Measurements from ENCODE around the gene MAP2K5. TPM values are rescaled to one million over a fixed set of nuclear protein-coding genes. Genes with fewer than 3 reads are reported as not detected.

Gene MAP2K5
- total RNA-seq, 1 experiment from 2014 or later = 32.0 TPM

DNA sequence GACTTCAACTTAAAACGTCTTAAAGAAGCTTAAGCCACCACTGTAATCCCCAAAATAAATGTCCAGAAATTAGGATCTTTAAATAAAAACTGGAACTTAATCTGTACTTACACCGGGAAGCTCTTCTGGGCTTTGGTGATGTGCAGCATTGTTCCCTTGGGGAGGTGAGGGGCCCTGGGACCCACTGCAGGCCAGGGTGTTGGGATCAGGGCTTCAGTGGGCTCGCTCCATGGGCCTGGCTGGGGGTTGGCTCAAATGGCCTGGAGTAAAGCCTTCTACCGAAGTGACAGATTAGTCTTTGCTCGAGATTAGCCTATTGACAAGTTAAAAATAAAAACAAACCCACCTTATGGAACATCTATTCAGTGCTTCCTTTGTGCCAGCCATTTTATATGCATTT is 303.5 kb downstream of the MAP2K5 start:
- H3K9me2 ChIP-seq (replicated peaks; ENCODE audit: insufficient read depth, low read length) = no peaks in the 10 kb centered on the region

DNA sequence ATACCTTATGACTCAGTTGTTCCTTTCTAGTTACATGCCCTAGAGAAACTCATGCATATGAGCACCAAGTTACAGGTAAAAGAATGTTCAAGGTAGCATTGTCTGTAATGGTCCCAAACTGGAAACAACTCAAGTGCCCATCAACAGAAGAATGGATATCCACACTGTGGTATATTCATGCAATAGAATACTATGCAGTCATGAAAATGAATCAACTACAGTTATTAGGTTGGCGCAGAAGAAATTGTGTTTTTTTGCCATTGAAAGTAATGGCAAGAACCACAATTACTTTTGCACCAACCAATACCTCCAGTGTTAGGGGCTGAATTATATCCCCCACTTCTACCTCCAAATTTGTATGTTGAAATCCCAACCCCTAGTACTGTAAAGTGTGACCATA is 307.0 kb downstream of the MAP2K5 start:
- Histone ChIP-seq H3K4me2 (ENCODE audit: low read depth, low read length, poor library complexity, severe bottlenecking) (no peak overlapping the region), H2AFZ (ENCODE audit: low read length) (no peak overlapping the region), H3K4me3 (ENCODE audit: low read length) (no peak overlapping the region), H3K4me1 (ENCODE audit: low read length) (peaks cover 78% of the 10 kb centered on the region), H3K9me3 (ENCODE audit: low read length) (peaks cover 5% of the 10 kb centered on the region; the same call in 1 of the 2 replicates), H3K27ac (ENCODE audit: low read length) (peak overlapping the region; percentile 92), H3K79me2 (ENCODE audit: low read length) (no peaks in the 10 kb centered on the region), H4K20me1 (ENCODE audit: insufficient read depth, low read depth, low read length) (no peaks in the 10 kb centered on the region), H3K36me3 (ENCODE audit: insufficient read depth, low read length) (no peaks in the 10 kb centered on the region; the same call in 1 of the 2 replicates), H3K9ac (ENCODE audit: low read length) (no peak overlapping the region), H3K9me2 (replicated peaks; ENCODE audit: insufficient read depth, low read length) (no peaks in the 10 kb centered on the region), H3K27me3 (ENCODE audit: low read length) (no peaks in the 10 kb centered on the region)
- DNase-seq = no peak

More for the DNA sequence above, 303.5 kb downstream of the MAP2K5 start:
- DNase-seq = no peak
- Histone ChIP-seq H3K9me3 (ENCODE audit: low read length) (peaks cover 5% of the 10 kb centered on the region; the same call in 1 of the 2 replicates), H4K20me1 (ENCODE audit: insufficient read depth, low read depth, low read length) (no peaks in the 10 kb centered on the region), H3K36me3 (ENCODE audit: insufficient read depth, low read length) (no peaks in the 10 kb centered on the region; the same call in 1 of the 2 replicates), H2AFZ (ENCODE audit: low read length) (no peak overlapping the region), H3K4me2 (ENCODE audit: low read depth, low read length, poor library complexity, severe bottlenecking) (no peak overlapping the region), H3K27ac (ENCODE audit: low read length) (peak overlapping the region; percentile 8; the same call in 1 of the 2 replicates), H3K27me3 (ENCODE audit: low read length) (no peaks in the 10 kb centered on the region), H3K4me1 (ENCODE audit: low read length) (peaks cover 68% of the 10 kb centered on the region), H3K9ac (ENCODE audit: low read length) (no peak overlapping the region), H3K4me3 (ENCODE audit: low read length) (no peak overlapping the region), H3K79me2 (ENCODE audit: low read length) (no peaks in the 10 kb centered on the region)

DNA sequence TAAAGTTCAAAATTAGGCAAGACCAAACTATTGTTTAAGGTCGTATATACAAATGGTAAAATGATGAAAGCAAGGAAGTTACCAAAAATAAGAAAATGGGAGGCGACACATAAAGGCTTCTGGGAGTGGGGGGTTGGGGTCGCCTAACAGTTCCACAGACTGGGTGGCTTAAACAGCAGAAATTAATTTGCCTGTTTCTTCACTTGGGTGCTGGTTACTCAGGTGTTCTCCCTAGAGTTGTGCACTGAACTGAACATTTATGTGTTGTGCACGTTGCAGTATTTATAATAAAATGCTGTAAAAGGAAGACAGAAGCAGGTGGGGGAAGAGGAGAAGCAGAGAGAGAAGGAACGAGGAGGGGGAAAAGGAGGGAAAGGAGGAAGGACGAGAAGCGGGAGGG is 307.8 kb downstream of the MAP2K5 start:
- peak overlapping the region; percentile 45; the same call in 1 of the 2 replicates for H3K4me3 ChIP-seq (ENCODE audit: low read length)
- DNase-seq = peak; percentile 77
- H3K4me1 ChIP-seq (ENCODE audit: low read length) = peaks cover 80% of the 10 kb centered on the region
- H4K20me1 ChIP-seq (ENCODE audit: insufficient read depth, low read depth, low read length) = no peaks in the 10 kb centered on the region
- H3K9me2 ChIP-seq (replicated peaks; ENCODE audit: insufficient read depth, low read length) = no peaks in the 10 kb centered on the region
- peaks cover 5% of the 10 kb centered on the region; the same call in 1 of the 2 replicates for H3K9me3 ChIP-seq (ENCODE audit: low read length)
- peak overlapping the region; percentile 61 for H3K4me2 ChIP-seq (ENCODE audit: low read depth, low read length, poor library complexity, severe bottlenecking)
- no peaks in the 10 kb centered on the region; the same call in 1 of the 2 replicates for H3K36me3 ChIP-seq (ENCODE audit: insufficient read depth, low read length)
- no peaks in the 10 kb centered on the region for H3K27me3 ChIP-seq (ENCODE audit: low read length)
- H3K9ac ChIP-seq (ENCODE audit: low read length) = peak overlapping the region; percentile 49
- H3K27ac ChIP-seq (ENCODE audit: low read length) = peak overlapping the region; percentile 92
- H3K79me2 ChIP-seq (ENCODE audit: low read length) = no peaks in the 10 kb centered on the region
- H2AFZ ChIP-seq (ENCODE audit: low read length) = peak overlapping the region; percentile 18; the same call in 1 of the 2 replicates

DNA sequence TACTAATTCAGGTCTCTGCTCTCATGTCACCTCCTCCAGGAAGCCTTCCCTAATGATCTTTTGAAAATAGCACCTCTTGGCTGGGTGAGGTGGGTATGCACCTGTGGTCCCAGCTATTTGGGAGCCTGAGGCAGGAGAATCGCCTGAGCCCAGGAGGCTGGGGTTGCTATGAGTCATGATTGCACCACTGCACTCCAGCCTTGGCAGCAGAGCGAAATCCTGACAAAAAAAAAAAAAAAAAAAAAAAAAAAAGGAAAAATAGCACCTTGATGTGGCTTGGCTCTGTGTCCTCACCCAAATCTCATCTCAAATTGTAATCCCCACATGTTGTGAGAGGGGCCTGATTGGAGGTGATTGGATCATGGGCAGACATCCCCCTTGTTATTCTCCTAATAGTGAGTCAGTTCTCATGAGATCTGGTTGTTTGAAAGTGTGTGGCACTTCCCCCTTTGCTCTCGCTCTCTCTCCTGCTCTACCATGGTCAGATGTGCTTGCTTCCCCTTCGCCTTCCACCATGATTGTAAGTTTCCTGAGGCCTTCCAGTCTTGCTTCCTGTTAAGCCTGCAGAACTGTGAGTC is 308.6 kb downstream of the MAP2K5 start:
- H3K4me3 ChIP-seq (ENCODE audit: low read length) = peak overlapping the region; percentile 45; the same call in 1 of the 2 replicates
- no peaks in the 10 kb centered on the region for H3K9me2 ChIP-seq (replicated peaks; ENCODE audit: insufficient read depth, low read length)
- H3K79me2 ChIP-seq (ENCODE audit: low read length) = no peaks in the 10 kb centered on the region
- peaks cover 84% of the 10 kb centered on the region for H3K4me1 ChIP-seq (ENCODE audit: low read length)
- H3K4me2 ChIP-seq (ENCODE audit: low read depth, low read length, poor library complexity, severe bottlenecking) = peak overlapping the region; percentile 61
- H4K20me1 ChIP-seq (ENCODE audit: insufficient read depth, low read depth, low read length) = no peaks in the 10 kb centered on the region
- peak overlapping the region; percentile 18; the same call in 1 of the 2 replicates for H2AFZ ChIP-seq (ENCODE audit: low read length)
- H3K9me3 ChIP-seq (ENCODE audit: low read length) = peaks cover 5% of the 10 kb centered on the region; the same call in 1 of the 2 replicates
- peak; percentile 83 for DNase-seq
- H3K36me3 ChIP-seq (ENCODE audit: insufficient read depth, low read length) = no peaks in the 10 kb centered on the region; the same call in 1 of the 2 replicates
- H3K27me3 ChIP-seq (ENCODE audit: low read length) = no peaks in the 10 kb centered on the region
- peak overlapping the region; percentile 92 for H3K27ac ChIP-seq (ENCODE audit: low read length)
- peak overlapping the region; percentile 49 for H3K9ac ChIP-seq (ENCODE audit: low read length)

DNA sequence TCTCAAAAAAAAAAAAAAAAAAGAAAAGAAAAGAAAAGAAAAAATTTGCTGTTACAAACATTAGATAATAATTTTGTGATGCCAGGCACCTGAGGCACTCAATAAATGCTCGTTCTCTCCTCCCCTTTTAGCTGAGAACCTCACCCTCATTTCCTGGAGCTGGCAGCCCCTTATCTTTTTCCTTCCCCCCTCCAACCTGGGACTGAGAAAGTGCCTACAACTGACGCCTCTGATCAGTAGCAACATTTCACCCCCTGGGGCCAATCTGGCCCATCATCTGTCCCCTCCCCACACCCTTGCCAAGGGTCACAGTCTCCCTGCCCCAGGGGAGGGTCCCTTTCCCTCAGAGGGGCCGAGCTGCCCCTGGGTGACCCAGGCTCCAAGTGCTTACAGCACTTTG is 309.9 kb downstream of the MAP2K5 start:
- Histone ChIP-seq H3K4me2 (ENCODE audit: low read depth, low read length, poor library complexity, severe bottlenecking) (peak overlapping the region; percentile 61), H3K27me3 (ENCODE audit: low read length) (no peaks in the 10 kb centered on the region), H3K4me3 (ENCODE audit: low read length) (peak overlapping the region; percentile 31; the same call in 1 of the 2 replicates), H2AFZ (ENCODE audit: low read length) (no peak overlapping the region), H4K20me1 (ENCODE audit: insufficient read depth, low read depth, low read length) (no peaks in the 10 kb centered on the region), H3K9me3 (ENCODE audit: low read length) (peaks cover 5% of the 10 kb centered on the region; the same call in 1 of the 2 replicates), H3K4me1 (ENCODE audit: low read length) (peaks cover 87% of the 10 kb centered on the region), H3K27ac (ENCODE audit: low read length) (peak overlapping the region; percentile 92), H3K36me3 (ENCODE audit: insufficient read depth, low read length) (no peaks in the 10 kb centered on the region; the same call in 1 of the 2 replicates), H3K9me2 (replicated peaks; ENCODE audit: insufficient read depth, low read length) (no peaks in the 10 kb centered on the region), H3K79me2 (ENCODE audit: low read length) (no peaks in the 10 kb centered on the region), H3K9ac (ENCODE audit: low read length) (peak overlapping the region; percentile 45)
- no peak for DNase-seq

DNA sequence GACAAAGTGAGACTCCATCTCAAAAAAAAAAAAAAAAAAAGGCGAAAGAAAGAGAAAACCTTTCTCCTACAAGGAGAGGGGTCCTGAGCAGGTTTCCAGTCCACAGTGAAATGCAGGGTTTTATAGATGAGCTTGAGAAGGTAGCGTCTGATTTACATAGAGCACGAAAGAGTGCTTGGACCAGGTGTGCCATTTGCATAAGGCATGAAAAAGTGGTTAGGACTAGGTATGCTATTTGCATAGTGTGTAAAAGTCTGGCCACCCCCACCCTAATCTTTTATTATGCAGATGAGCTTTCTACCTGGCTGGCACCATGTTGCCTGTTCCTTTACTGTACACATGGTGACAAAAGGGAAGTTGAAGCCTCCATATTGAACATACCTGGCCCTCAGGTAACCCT is 311.0 kb downstream of the MAP2K5 start:
- Histone ChIP-seq H3K4me1 (ENCODE audit: low read length) (peaks cover 87% of the 10 kb centered on the region), H3K36me3 (ENCODE audit: insufficient read depth, low read length) (no peaks in the 10 kb centered on the region; the same call in 1 of the 2 replicates), H3K9me3 (ENCODE audit: low read length) (peaks cover 5% of the 10 kb centered on the region; the same call in 1 of the 2 replicates), H3K4me2 (ENCODE audit: low read depth, low read length, poor library complexity, severe bottlenecking) (peak overlapping the region; percentile 61), H2AFZ (ENCODE audit: low read length) (no peak overlapping the region), H3K9ac (ENCODE audit: low read length) (peak overlapping the region; percentile 45; the same call in 1 of the 2 replicates), H3K27ac (ENCODE audit: low read length) (peak overlapping the region; percentile 92), H4K20me1 (ENCODE audit: insufficient read depth, low read depth, low read length) (no peaks in the 10 kb centered on the region), H3K4me3 (ENCODE audit: low read length) (peak overlapping the region; percentile 31), H3K9me2 (replicated peaks; ENCODE audit: insufficient read depth, low read length) (no peaks in the 10 kb centered on the region), H3K79me2 (ENCODE audit: low read length) (no peaks in the 10 kb centered on the region), H3K27me3 (ENCODE audit: low read length) (no peaks in the 10 kb centered on the region)
- peak; percentile 74 for DNase-seq

DNA sequence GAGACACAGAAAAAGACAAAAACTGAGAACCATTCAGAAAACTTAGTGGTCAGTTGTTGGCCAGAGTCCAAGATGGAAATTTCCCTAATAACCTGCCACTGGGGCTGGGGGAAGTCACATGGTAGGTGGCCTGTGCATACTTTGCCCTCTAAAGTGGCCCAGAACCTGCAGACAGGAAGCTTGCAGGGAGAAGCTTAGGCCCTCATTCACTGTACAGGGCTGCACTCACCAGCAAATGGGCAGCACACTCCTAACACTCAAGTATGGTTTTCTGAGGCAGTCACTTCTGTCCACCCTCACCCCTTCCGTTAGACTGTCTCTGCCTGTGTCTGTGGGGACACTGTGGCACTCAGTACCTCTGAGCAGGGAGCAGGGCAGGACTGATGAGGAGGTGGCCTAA is 311.9 kb downstream of the MAP2K5 start:
- H3K79me2 ChIP-seq (ENCODE audit: low read length) = no peaks in the 10 kb centered on the region
- H2AFZ ChIP-seq (ENCODE audit: low read length) = no peak overlapping the region
- peaks cover 4% of the 10 kb centered on the region; the same call in 1 of the 2 replicates for H3K9me3 ChIP-seq (ENCODE audit: low read length)
- H3K4me1 ChIP-seq (ENCODE audit: low read length) = peaks cover 83% of the 10 kb centered on the region
- no peaks in the 10 kb centered on the region; the same call in 1 of the 2 replicates for H3K36me3 ChIP-seq (ENCODE audit: insufficient read depth, low read length)
- no peaks in the 10 kb centered on the region for H3K27me3 ChIP-seq (ENCODE audit: low read length)
- H3K9ac ChIP-seq (ENCODE audit: low read length) = no peak overlapping the region
- DNase-seq = peak; percentile 60
- H3K4me3 ChIP-seq (ENCODE audit: low read length) = no peak overlapping the region
- H3K9me2 ChIP-seq (replicated peaks; ENCODE audit: insufficient read depth, low read length) = no peaks in the 10 kb centered on the region
- peak overlapping the region; percentile 92 for H3K27ac ChIP-seq (ENCODE audit: low read length)
- H3K4me2 ChIP-seq (ENCODE audit: low read depth, low read length, poor library complexity, severe bottlenecking) = peak overlapping the region; percentile 61
- H4K20me1 ChIP-seq (ENCODE audit: insufficient read depth, low read depth, low read length) = no peaks in the 10 kb centered on the region

DNA sequence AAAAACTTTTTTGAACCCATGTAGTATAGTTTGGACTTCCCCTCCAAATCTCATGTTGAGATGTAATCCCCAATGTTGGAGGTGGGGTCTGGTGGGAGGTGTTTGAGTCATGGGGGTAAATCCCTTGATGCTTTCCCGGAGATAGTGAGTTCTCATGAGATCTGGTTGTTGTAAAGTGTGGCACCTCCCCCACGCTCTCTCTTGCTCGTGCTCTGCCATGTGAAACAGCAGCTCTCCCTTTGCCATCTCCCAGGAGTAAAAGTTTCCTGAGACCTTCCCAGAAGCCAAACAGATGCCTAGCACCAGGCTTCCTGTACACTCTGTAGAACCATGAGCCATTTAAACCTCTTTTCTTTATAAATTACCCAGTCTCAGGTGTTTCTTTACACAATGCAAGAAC is 313.3 kb downstream of the MAP2K5 start:
- Histone ChIP-seq H3K9me3 (ENCODE audit: low read length) (no peaks in the 10 kb centered on the region), H3K27me3 (ENCODE audit: low read length) (no peaks in the 10 kb centered on the region), H3K4me1 (ENCODE audit: low read length) (peaks cover 82% of the 10 kb centered on the region), H3K9ac (ENCODE audit: low read length) (no peak overlapping the region), H3K79me2 (ENCODE audit: low read length) (no peaks in the 10 kb centered on the region), H3K9me2 (replicated peaks; ENCODE audit: insufficient read depth, low read length) (no peaks in the 10 kb centered on the region), H3K4me2 (ENCODE audit: low read depth, low read length, poor library complexity, severe bottlenecking) (no peak overlapping the region), H3K27ac (ENCODE audit: low read length) (peak overlapping the region; percentile 59), H4K20me1 (ENCODE audit: insufficient read depth, low read depth, low read length) (no peaks in the 10 kb centered on the region), H2AFZ (ENCODE audit: low read length) (no peak overlapping the region), H3K36me3 (ENCODE audit: insufficient read depth, low read length) (no peaks in the 10 kb centered on the region), H3K4me3 (ENCODE audit: low read length) (no peak overlapping the region)
- DNase-seq = no peak

All from Karpas-422 (cell line).